ENCODE data around the gene CYP4V2.

DNA sequence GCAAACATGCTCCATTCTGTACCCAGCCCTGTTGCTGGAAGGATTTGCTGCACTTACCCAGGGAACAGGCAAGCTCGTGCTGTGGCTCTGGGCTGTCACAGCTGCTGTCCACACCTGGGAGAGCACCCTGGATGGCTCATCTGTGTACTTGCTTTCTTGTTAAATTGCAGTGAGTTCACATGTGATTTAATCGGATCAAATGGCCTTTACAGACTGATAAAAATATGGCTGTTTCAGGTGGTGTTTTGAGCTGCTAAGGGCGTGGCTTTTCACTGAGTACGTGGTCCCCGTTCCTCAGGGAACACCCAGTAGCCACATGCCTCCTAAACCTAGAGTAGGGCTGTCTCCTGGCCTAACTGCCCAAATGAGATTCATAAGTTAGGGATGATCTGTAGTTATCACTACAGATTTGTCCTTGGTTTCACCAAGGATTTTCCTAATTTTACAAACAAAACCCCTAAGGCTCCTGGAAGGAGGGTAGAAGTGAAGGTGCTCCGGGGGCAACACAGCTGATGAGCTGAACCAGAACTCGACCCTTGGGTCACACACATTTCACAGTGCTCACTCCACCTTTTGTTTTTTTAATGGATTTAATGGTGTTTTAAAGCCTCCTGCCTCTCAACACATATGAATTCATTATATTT is 49.6 kb downstream of the CYP4V2 start:
- TF ChIP-seq EZH2phosphoT487 (IDR thresholded peaks at IDR 0.05; ENCODE audit: insufficient read depth, low read depth) (no peak), EZH2 (IDR thresholded peaks at IDR 0.05; ENCODE audit: insufficient read depth, poor library complexity, severe bottlenecking) (no peak)

All from GM23248 (cell line).